Embryonic facial prominence (tissue), 1 donor: Measurements from ENCODE around the gene KLRF1.
"Not testable (repeated sequence)": the region's sequence is repeated elsewhere in the genome, so short reads cannot be mapped to it uniquely, and the experiment has no call there.

Experiments
- DNase-seq: peaks from one replicate; pipeline ENCODE4 v3.0.0-alpha.2; 2016; ENCODE audit errors: extremely low spot score

Gene KLRF1

GRCh38 chr12:9870286-9870866 is 43.1 kb downstream of the KLRF1 start:
- DNase-seq, result no peak

GRCh38 chr12:9872162-9872561 is 44.9 kb downstream of the KLRF1 start:
- DNase-seq, result no peak

GRCh38 chr12:9872742-9873141 is 45.5 kb downstream of the KLRF1 start:
- no peak for DNase-seq

GRCh38 chr12:9876120-9876519 is 48.8 kb downstream of the KLRF1 start:
- DNase-seq, result not testable (repeated sequence)

- no peak for DNase-seq
These were observed 53.3 kb downstream of the KLRF1 start for GRCh38 chr12:9880532-9881078.

- DNase-seq, result no peak
These were observed 54.0 kb downstream of the KLRF1 start, which contains the start of gene KLRF2 for GRCh38 chr12:9881246-9881645. TSS of gene KLRF2 (plus strand) at chr12:9881489. CDS start at chr12:9881596, 107 bp downstream.

- no peak for DNase-seq
These were observed 54.7 kb downstream of the KLRF1 start for GRCh38 chr12:9881988-9882387.

- no peak for DNase-seq
These were observed 55.9 kb downstream of the KLRF1 start for GRCh38 chr12:9883175-9883574.

GRCh38 chr12:9888665-9889273 is 61.5 kb downstream of the KLRF1 start:
- DNase-seq, result no peak
